Effector memory CD4-positive, alpha-beta T cell (primary cell): ENCODE data around the gene OR6B3.

Experiments used
- DNase-seq, 3 donors: peaks; one replicate each; pipeline ENCODE4 v3.0.0-alpha.2; 2020
- H3K27ac ChIP-seq: 2 replicates; pipeline ENCODE4 v1.7.0; 2013; ENCODE audit warnings: mild to moderate bottlenecking, low read length, moderate library complexity; ENCODE audit not compliant: insufficient read depth, poor library complexity, severe bottlenecking
- H3K27me3 ChIP-seq: replicated peaks from 2 replicates; pipeline ENCODE4 v1.7.0; 2013; ENCODE audit warnings: mild to moderate bottlenecking, low read length; ENCODE audit not compliant: insufficient read depth, control insufficient read depth, poor library complexity, severe bottlenecking
- H3K36me3 ChIP-seq: 2 replicates; pipeline ENCODE4 v1.7.0; 2013; ENCODE audit warnings: mild to moderate bottlenecking, low read length, moderate library complexity; ENCODE audit not compliant: control insufficient read depth, insufficient read depth
- H3K4me1 ChIP-seq: 2 replicates; pipeline ENCODE4 v1.7.0; 2013; ENCODE audit warnings: low read length, mild to moderate bottlenecking; ENCODE audit not compliant: control insufficient read depth, insufficient read depth, poor library complexity, severe bottlenecking
- H3K4me3 ChIP-seq: 2 replicates; pipeline ENCODE4 v1.7.0; 2013; ENCODE audit warnings: low read length, low read depth, mild to moderate bottlenecking; ENCODE audit not compliant: insufficient read depth, poor library complexity, severe bottlenecking
- H3K9me3 ChIP-seq: 2 replicates; pipeline ENCODE4 v1.7.0; 2013; ENCODE audit warnings: mild to moderate bottlenecking, low read length, moderate library complexity; ENCODE audit not compliant: control insufficient read depth
- total RNA-seq, 3 donors: gene quantifications; one replicate each; lab custom pipeline; 2026; lab: John Stamatoyannopoulos, UW

OR6B3 gene
- total RNA-seq = 0 reads per million in 3 donors

GRCh38 chr2:240053173-240054155, at the start of gene OR6B3:
OR6B3 (minus strand) TSS chr2:240053521.
- Histone ChIP-seq H3K27ac (no peak within 1 kb of the TSS), H3K4me1 (no peaks in the 10 kb centered on the region), H3K4me3 (no peak within 1 kb of the TSS), H3K36me3 (no peaks in the 10 kb centered on the region), H3K9me3 (no peaks in the 10 kb centered on the region), H3K27me3 (peaks cover 12% of the 10 kb centered on the region)
- no peak for DNase-seq

GRCh38 chr2:240098349-240098748, 45.0 kb upstream of the OR6B3 start:
- no peak for DNase-seq
- Histone ChIP-seq H3K9me3 (no peaks in the 10 kb centered on the region), H3K4me3 (no peak overlapping the region), H3K36me3 (no peaks in the 10 kb centered on the region), H3K27ac (no peak overlapping the region), H3K27me3 (peaks cover 21% of the 10 kb centered on the region), H3K4me1 (no peaks in the 10 kb centered on the region)

- Histone ChIP-seq H3K36me3 (no peaks in the 10 kb centered on the region), H3K27me3 (peaks cover 21% of the 10 kb centered on the region), H3K4me3 (no peak overlapping the region), H3K4me1 (no peaks in the 10 kb centered on the region), H3K27ac (no peak overlapping the region), H3K9me3 (no peaks in the 10 kb centered on the region)
- no peak for DNase-seq
Observed at GRCh38 chr2:240095556-240096523, 42.5 kb upstream of the OR6B3 start.

- Histone ChIP-seq H3K4me3 (no peak overlapping the region), H3K36me3 (no peaks in the 10 kb centered on the region), H3K27ac (no peak overlapping the region), H3K9me3 (no peaks in the 10 kb centered on the region), H3K4me1 (no peaks in the 10 kb centered on the region), H3K27me3 (no peaks in the 10 kb centered on the region)
- no peak for DNase-seq
Observed at GRCh38 chr2:240089306-240089705, 36.0 kb upstream of the OR6B3 start.

DNA sequence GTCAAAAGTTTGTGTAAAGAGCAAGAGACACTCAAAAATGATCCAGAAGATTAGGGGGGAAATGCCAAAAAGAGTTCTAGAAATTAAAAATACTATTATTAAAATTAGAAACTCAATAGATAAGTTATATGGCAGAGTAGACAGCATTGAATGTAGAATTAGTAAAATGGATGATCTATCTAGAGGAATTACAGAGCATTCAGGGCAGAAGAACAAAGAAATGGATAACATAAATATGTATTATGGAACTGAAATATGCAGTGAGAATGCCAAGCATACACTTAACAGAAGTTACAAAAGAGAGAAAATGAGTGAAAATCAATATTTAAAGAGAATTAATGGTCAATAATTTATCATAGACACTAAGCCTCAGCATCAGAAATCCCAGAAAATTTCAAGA, 33.2 kb upstream of the OR6B3 start:
- no peaks in the 10 kb centered on the region for H3K9me3 ChIP-seq
- no peaks in the 10 kb centered on the region for H3K27me3 ChIP-seq
- no peak for DNase-seq
- no peak overlapping the region for H3K27ac ChIP-seq
- H3K4me1 ChIP-seq = no peaks in the 10 kb centered on the region
- H3K4me3 ChIP-seq = no peak overlapping the region
- no peaks in the 10 kb centered on the region for H3K36me3 ChIP-seq

DNA sequence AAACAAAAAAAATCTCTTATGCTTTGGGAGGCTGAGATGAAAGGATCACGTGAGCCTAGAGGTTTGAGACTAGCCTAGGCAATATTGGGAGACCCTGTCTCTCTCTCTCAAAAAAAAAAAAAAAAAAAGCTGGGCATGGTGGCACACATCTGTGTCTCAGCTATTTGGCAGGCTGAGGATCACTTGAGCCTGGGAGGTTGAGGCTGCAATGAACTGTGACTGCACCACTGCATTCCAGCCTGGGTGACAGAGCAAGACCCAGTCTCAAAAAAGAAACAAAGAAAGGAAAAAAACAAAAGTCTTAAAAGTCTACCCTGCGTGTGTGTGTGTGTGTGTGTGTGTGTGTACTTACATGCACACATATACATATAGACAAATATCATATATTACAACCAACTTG, 25.3 kb upstream of the OR6B3 start:
- no peak for DNase-seq
- H3K27ac ChIP-seq = no peak overlapping the region
- H3K36me3 ChIP-seq = no peaks in the 10 kb centered on the region
- H3K9me3 ChIP-seq = peaks cover 5% of the 10 kb centered on the region
- H3K4me3 ChIP-seq = no peak overlapping the region
- no peaks in the 10 kb centered on the region for H3K27me3 ChIP-seq
- no peaks in the 10 kb centered on the region for H3K4me1 ChIP-seq

DNA sequence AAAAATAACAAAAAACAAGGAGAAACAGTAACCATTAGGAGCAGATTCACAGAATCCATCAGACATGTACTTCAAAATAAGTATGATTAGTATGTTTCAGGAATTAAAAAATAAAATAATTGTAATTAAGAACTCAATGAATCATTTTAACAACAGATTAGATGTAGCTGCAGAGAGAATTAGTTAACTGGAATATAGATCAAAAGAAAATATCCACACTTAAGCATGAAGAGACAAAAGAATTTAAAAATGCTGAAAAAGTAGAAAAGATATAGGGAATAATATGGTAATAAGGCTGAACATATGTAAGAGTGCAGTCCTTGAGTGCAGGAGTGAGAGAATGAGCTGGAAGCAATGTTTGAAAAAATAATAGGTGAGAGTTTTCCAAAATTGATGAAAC, 24.1 kb upstream of the OR6B3 start:
- no peak overlapping the region for H3K4me3 ChIP-seq
- H3K27me3 ChIP-seq = no peaks in the 10 kb centered on the region
- no peaks in the 10 kb centered on the region for H3K36me3 ChIP-seq
- H3K27ac ChIP-seq = no peak overlapping the region
- no peaks in the 10 kb centered on the region for H3K4me1 ChIP-seq
- no peak for DNase-seq
- H3K9me3 ChIP-seq = peaks cover 5% of the 10 kb centered on the region

DNA sequence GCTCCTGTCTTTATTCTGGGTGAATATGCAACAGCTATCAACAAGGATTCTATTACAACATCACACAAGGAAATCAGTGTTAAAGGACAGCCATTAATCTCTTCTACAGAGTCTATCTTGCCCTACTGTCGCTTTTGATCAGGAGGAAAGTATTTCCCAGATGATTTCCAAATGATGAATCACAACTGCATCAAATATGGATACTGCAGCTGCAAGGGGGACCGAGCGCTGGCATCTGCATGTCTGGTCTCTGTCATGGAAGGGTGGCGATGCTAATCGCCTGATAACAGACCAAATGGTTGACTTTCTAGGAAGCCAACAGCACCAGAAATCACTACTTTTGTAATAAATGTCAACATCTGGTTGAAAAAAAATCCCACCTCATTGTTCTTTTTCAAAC, 21.2 kb upstream of the OR6B3 start:
- no peak overlapping the region for H3K27ac ChIP-seq

GRCh38 chr2:240070907-240071306, 17.6 kb upstream of the OR6B3 start:
- Histone ChIP-seq H3K4me1 (no peaks in the 10 kb centered on the region), H3K27ac (no peak overlapping the region), H3K36me3 (no peaks in the 10 kb centered on the region), H3K9me3 (no peaks in the 10 kb centered on the region), H3K27me3 (no peaks in the 10 kb centered on the region), H3K4me3 (no peak overlapping the region)
- DNase-seq = no peak

More for the DNA sequence above, 21.2 kb upstream of the OR6B3 start:
- peaks cover 5% of the 10 kb centered on the region for H3K9me3 ChIP-seq
- H3K4me3 ChIP-seq = no peak overlapping the region
- H3K27me3 ChIP-seq = no peaks in the 10 kb centered on the region
- H3K4me1 ChIP-seq = no peaks in the 10 kb centered on the region
- no peaks in the 10 kb centered on the region for H3K36me3 ChIP-seq
- DNase-seq = no peak
